GM21528 (cell line): ENCODE data around the gene LRRC8C.

Experiments used
- ATAC-seq: cut with Tn5 transposase; IDR thresholded peaks from one replicate; pipeline ENCODE4 v1.9.1; 2021; ENCODE audit warnings: mild to moderate bottlenecking, moderate library complexity; ENCODE audit not compliant: unreplicated experiment, low FRiP score

Gene LRRC8C

GRCh38 chr1:89725011-89725370 lies 92.1 kb downstream of the LRRC8C start:
- no peak for ATAC-seq

GRCh38 chr1:89725631-89726030 lies 92.7 kb downstream of the LRRC8C start:
- no peak for ATAC-seq

- ATAC-seq, result no peak
Observed at GRCh38 chr1:89727517-89728312, 94.8 kb downstream of the LRRC8C start.

GRCh38 chr1:89728381-89728780 lies 95.5 kb downstream of the LRRC8C start:
- no peak for ATAC-seq

- no peak for ATAC-seq
Observed at GRCh38 chr1:89732206-89732605, 99.3 kb downstream of the LRRC8C start.

- ATAC-seq, result no peak
Observed at GRCh38 chr1:89732643-89733222, 99.8 kb downstream of the LRRC8C start.

GRCh38 chr1:89733748-89734147 lies 100.8 kb downstream of the LRRC8C start:
- ATAC-seq, result no peak

- no peak for ATAC-seq
Observed at GRCh38 chr1:89734442-89734841, 101.5 kb downstream of the LRRC8C start.

- no peak for ATAC-seq
Observed at GRCh38 chr1:89735479-89735878, 102.6 kb downstream of the LRRC8C start.

- ATAC-seq, result no peak
Observed at GRCh38 chr1:89736937-89737733, 104.2 kb downstream of the LRRC8C start.

GRCh38 chr1:89737985-89738510 lies 105.1 kb downstream of the LRRC8C start:
- ATAC-seq, result no peak

- no peak for ATAC-seq
Observed at GRCh38 chr1:89739013-89739843, 106.3 kb downstream of the LRRC8C start.

- no peak for ATAC-seq
Observed at GRCh38 chr1:89739844-89740216, 106.9 kb downstream of the LRRC8C start.

- ATAC-seq, result no peak
Observed at GRCh38 chr1:89743788-89744187, 110.9 kb downstream of the LRRC8C start.

- no peak for ATAC-seq
Observed at GRCh38 chr1:89746424-89747149, 113.7 kb downstream of the LRRC8C start.

GRCh38 chr1:89753761-89754160 lies 120.8 kb downstream of the LRRC8C start:
- no peak for ATAC-seq

GRCh38 chr1:89754518-89754917 lies 121.6 kb downstream of the LRRC8C start:
- ATAC-seq, result no peak

GRCh38 chr1:89755591-89755990 lies 122.7 kb downstream of the LRRC8C start:
- no peak for ATAC-seq

GRCh38 chr1:89757532-89757931 lies 124.6 kb downstream of the LRRC8C start:
- peak; percentile 66 for ATAC-seq

GRCh38 chr1:89758156-89758555 lies 125.2 kb downstream of the LRRC8C start:
- no peak for ATAC-seq
